Measurements from ENCODE around the gene SLC48A1.

SLC48A1 gene

GRCh38 chr12:47751561-47751960 is 21.5 kb upstream of the SLC48A1 start:
- no peak overlapping the region for H3K4me3 ChIP-seq (ENCODE audit: low read depth, low read length)
- TF ChIP-seq CTCF (IDR thresholded peaks at IDR 0.05; ENCODE audit: borderline replicate concordance, insufficient read depth, low read depth, low read length) = no peak

- no peak for TF ChIP-seq CTCF (IDR thresholded peaks at IDR 0.05; ENCODE audit: borderline replicate concordance, insufficient read depth, low read depth, low read length)
- H3K4me3 ChIP-seq (ENCODE audit: low read depth, low read length) = no peak overlapping the region
Observed at GRCh38 chr12:47752121-47752520, 20.9 kb upstream of the SLC48A1 start.

GRCh38 chr12:47752552-47752951 is 20.5 kb upstream of the SLC48A1 start:
- TF ChIP-seq CTCF (IDR thresholded peaks at IDR 0.05; ENCODE audit: borderline replicate concordance, insufficient read depth, low read depth, low read length) = no peak
- no peak overlapping the region for H3K4me3 ChIP-seq (ENCODE audit: low read depth, low read length)

GRCh38 chr12:47753021-47754001 is 19.7 kb upstream of the SLC48A1 start:
- TF ChIP-seq CTCF (IDR thresholded peaks at IDR 0.05; ENCODE audit: borderline replicate concordance, insufficient read depth, low read depth, low read length) = no peak
- no peak overlapping the region for H3K4me3 ChIP-seq (ENCODE audit: low read depth, low read length)

GRCh38 chr12:47754126-47754525 is 18.9 kb upstream of the SLC48A1 start:
- no peak for TF ChIP-seq CTCF (IDR thresholded peaks at IDR 0.05; ENCODE audit: borderline replicate concordance, insufficient read depth, low read depth, low read length)
- H3K4me3 ChIP-seq (ENCODE audit: low read depth, low read length) = no peak overlapping the region

GRCh38 chr12:47754881-47755280 is 18.2 kb upstream of the SLC48A1 start:
- TF ChIP-seq CTCF (IDR thresholded peaks at IDR 0.05; ENCODE audit: borderline replicate concordance, insufficient read depth, low read depth, low read length) = no peak
- no peak overlapping the region for H3K4me3 ChIP-seq (ENCODE audit: low read depth, low read length)
